OCI-LY7 (cell line): ENCODE measurements around the gene PDRG1.

ENCODE experiments used
- EZH2phosphoT487 ChIP-seq: fragments of 200-600 bp; sonication (generic); IDR thresholded peaks from 2 replicates; pipeline ENCODE4 v1.6.1; 2018; ENCODE audit warnings: low read depth, borderline replicate concordance, mild to moderate bottlenecking, mixed run types, antibody characterized with exemption, low read length, moderate library complexity, mixed read lengths
- TF ChIP-seq, protein P1 (sequence below): fragments of 200-600 bp; sonication (generic); conservative IDR thresholded peaks from 2 replicates; pipeline ENCODE4 v1.5.1; 2014; ENCODE audit warnings: mild to moderate bottlenecking, antibody characterized with exemption, low read length, moderate library complexity, mixed read lengths

DNA sequence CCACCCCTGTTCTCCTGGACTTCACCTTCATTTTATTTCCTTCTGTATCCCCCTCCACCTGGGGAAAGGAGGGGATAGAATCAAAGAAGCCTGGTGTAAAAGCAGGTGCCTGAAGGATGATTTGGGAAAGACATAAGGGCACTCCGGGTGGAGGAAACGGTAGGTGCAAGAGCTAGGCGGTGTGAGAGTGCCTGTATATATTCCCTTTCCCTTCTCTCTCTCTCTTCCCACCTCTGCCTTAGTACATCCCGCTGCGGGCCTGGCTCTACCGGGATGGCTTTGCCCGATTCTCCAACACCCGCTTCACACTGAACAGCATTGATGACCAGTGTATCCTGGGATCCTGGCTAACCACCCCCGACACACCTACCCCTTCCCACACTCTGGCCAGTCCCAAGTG is 26.2 kb downstream of the PDRG1 start:
- TF ChIP-seq, protein P1, sequence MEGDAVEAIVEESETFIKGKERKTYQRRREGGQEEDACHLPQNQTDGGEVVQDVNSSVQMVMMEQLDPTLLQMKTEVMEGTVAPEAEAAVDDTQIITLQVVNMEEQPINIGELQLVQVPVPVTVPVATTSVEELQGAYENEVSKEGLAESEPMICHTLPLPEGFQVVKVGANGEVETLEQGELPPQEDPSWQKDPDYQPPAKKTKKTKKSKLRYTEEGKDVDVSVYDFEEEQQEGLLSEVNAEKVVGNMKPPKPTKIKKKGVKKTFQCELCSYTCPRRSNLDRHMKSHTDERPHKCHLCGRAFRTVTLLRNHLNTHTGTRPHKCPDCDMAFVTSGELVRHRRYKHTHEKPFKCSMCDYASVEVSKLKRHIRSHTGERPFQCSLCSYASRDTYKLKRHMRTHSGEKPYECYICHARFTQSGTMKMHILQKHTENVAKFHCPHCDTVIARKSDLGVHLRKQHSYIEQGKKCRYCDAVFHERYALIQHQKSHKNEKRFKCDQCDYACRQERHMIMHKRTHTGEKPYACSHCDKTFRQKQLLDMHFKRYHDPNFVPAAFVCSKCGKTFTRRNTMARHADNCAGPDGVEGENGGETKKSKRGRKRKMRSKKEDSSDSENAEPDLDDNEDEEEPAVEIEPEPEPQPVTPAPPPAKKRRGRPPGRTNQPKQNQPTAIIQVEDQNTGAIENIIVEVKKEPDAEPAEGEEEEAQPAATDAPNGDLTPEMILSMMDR, result no peak
- no peak for TF ChIP-seq EZH2phosphoT487
